GM04503 (cell line): Measurements from ENCODE around the gene DTX2.
"Not testable (repeated sequence)": the region's sequence is repeated elsewhere in the genome, so short reads cannot be mapped to it uniquely, and the experiment has no call there.

ENCODE experiments used
- DNase-seq: peaks from one replicate; pipeline ENCODE4 v3.0.0-alpha.2; 2012; ENCODE audit warnings: low read depth

The DTX2 gene

GRCh38 chr7:76461464-76462101 is at the start of gene DTX2:
Gene DTX2 (plus strand): TSS chr7:76461709. CDS start chr7:76480510, 18,801 bp downstream.
- not testable (repeated sequence) for DNase-seq

- no peak for DNase-seq
Measured at GRCh38 chr7:76412249-76412648, 49.3 kb upstream of the DTX2 start.

GRCh38 chr7:76417654-76418310 is 43.7 kb upstream of the DTX2 start:
- DNase-seq: not testable (repeated sequence)

- peak; percentile 95 for DNase-seq
Measured at GRCh38 chr7:76421097-76421496, 40.4 kb upstream of the DTX2 start.

- DNase-seq: no peak
Measured at GRCh38 chr7:76423666-76424412, 37.7 kb upstream of the DTX2 start.

GRCh38 chr7:76424413-76425111 is 36.9 kb upstream of the DTX2 start, which contains the start of gene ZP3:
Gene ZP3 (plus strand): TSS chr7:76424950. CDS start chr7:76424965, 15 bp downstream.
- no peak for DNase-seq

GRCh38 chr7:76425156-76425555 is 36.4 kb upstream of the DTX2 start:
- no peak for DNase-seq

GRCh38 chr7:76425558-76425957 is 36.0 kb upstream of the DTX2 start:
- not testable (repeated sequence) for DNase-seq

- DNase-seq: no peak
Measured at GRCh38 chr7:76426246-76426645, 35.3 kb upstream of the DTX2 start.

- no peak for DNase-seq
Measured at GRCh38 chr7:76427635-76428034, 33.9 kb upstream of the DTX2 start.

- DNase-seq: no peak
Measured at GRCh38 chr7:76428149-76428823, 33.2 kb upstream of the DTX2 start.

- DNase-seq: no peak
Measured at GRCh38 chr7:76428868-76429805, 32.4 kb upstream of the DTX2 start.

GRCh38 chr7:76430211-76430610 is 31.3 kb upstream of the DTX2 start:
- DNase-seq: no peak

GRCh38 chr7:76430836-76431235 is 30.7 kb upstream of the DTX2 start:
- DNase-seq: no peak

- DNase-seq: not testable (repeated sequence)
Measured at GRCh38 chr7:76437873-76438272, 23.6 kb upstream of the DTX2 start.

GRCh38 chr7:76439120-76439888 is 22.2 kb upstream of the DTX2 start:
- DNase-seq: not testable (repeated sequence)

GRCh38 chr7:76440404-76440803 is 21.1 kb upstream of the DTX2 start:
- DNase-seq: not testable (repeated sequence)

GRCh38 chr7:76441792-76442191 is 19.7 kb upstream of the DTX2 start:
- not testable (repeated sequence) for DNase-seq

- DNase-seq: not testable (repeated sequence)
Measured at GRCh38 chr7:76442664-76443446, 18.7 kb upstream of the DTX2 start.
